Endothelial cell (in vitro differentiated cells): ENCODE results near the gene SYCE3. TPM values are rescaled to one million over a fixed set of nuclear protein-coding genes. Genes with fewer than 3 reads are reported as not detected.

Experiments
- DNase-seq: peaks from one replicate; pipeline ENCODE4 v3.0.0; 2021; ENCODE audit warnings: low spot score
- H3K27ac Mint-ChIP-seq: one replicate; pipeline ENCODE4 v1.8.0; 2021; ENCODE audit warnings: mixed read lengths, inconsistent platforms; ENCODE audit not compliant: unreplicated experiment
- H3K27me3 Mint-ChIP-seq: one replicate; pipeline ENCODE4 v1.8.0; 2021; ENCODE audit warnings: mild to moderate bottlenecking, moderate library complexity, mixed read lengths, inconsistent platforms; ENCODE audit not compliant: unreplicated experiment
- H3K36me3 Mint-ChIP-seq: one replicate; pipeline ENCODE4 v1.8.0; 2021; ENCODE audit warnings: mild to moderate bottlenecking, low read depth, mixed read lengths, inconsistent platforms; ENCODE audit not compliant: unreplicated experiment
- H3K4me1 Mint-ChIP-seq: one replicate; pipeline ENCODE4 v1.8.0; 2021; ENCODE audit warnings: mild to moderate bottlenecking, mixed read lengths, inconsistent platforms; ENCODE audit not compliant: unreplicated experiment
- H3K4me3 Mint-ChIP-seq: one replicate; pipeline ENCODE4 v1.8.0; 2021; ENCODE audit warnings: mild to moderate bottlenecking, mixed read lengths, inconsistent platforms; ENCODE audit not compliant: unreplicated experiment
- H3K9me3 Mint-ChIP-seq: one replicate; pipeline ENCODE4 v1.8.0; 2021; ENCODE audit warnings: mixed read lengths, inconsistent platforms; ENCODE audit not compliant: unreplicated experiment
- CTCF ChIP-seq: fragments of 200-600 bp; sonication (generic); IDR thresholded peaks from one replicate; pipeline ENCODE4 v1.5.0; 2021; ENCODE audit warnings: antibody characterized with exemption; ENCODE audit not compliant: unreplicated experiment
- total RNA-seq: library from RNA; stranded (reverse); fragmentation: NEBNext Ultra II Directional; extraction: Animal tissue kit (Norgen Biotek cat#: 25700); gene quantifications from one replicate; pipeline ENCODE4 v1.2.1, GENCODE V29; 2021; ENCODE audit not compliant: unreplicated experiment

SYCE3 gene
- total RNA-seq, 1 donor from 2014 or later = not detected

- H3K36me3 Mint-ChIP-seq = peaks cover 29% of the 10 kb centered on the region
- H3K27ac Mint-ChIP-seq = no peak overlapping the region
- no peak for DNase-seq
- H3K4me3 Mint-ChIP-seq = no peak overlapping the region
- peaks cover 20% of the 10 kb centered on the region for H3K27me3 Mint-ChIP-seq
- no peak for TF ChIP-seq CTCF
- H3K9me3 Mint-ChIP-seq = no peaks in the 10 kb centered on the region
- H3K4me1 Mint-ChIP-seq = no peaks in the 10 kb centered on the region
These were observed 7.3 kb upstream of the SYCE3 start for GRCh38 chr22:50569896-50570535.

GRCh38 chr22:50569041-50569459 lies 6.3 kb upstream of the SYCE3 start:
- no peaks in the 10 kb centered on the region for H3K4me1 Mint-ChIP-seq
- H3K27me3 Mint-ChIP-seq = peaks cover 24% of the 10 kb centered on the region
- TF ChIP-seq CTCF = no peak
- H3K36me3 Mint-ChIP-seq = peaks cover 29% of the 10 kb centered on the region
- H3K4me3 Mint-ChIP-seq = no peak overlapping the region
- H3K9me3 Mint-ChIP-seq = no peaks in the 10 kb centered on the region
- no peak for DNase-seq
- no peak overlapping the region for H3K27ac Mint-ChIP-seq

- TF ChIP-seq CTCF = no peak
- Mint-ChIP-seq H3K27ac (no peak overlapping the region), H3K36me3 (peaks cover 29% of the 10 kb centered on the region), H3K4me3 (no peak overlapping the region), H3K9me3 (no peaks in the 10 kb centered on the region), H3K4me1 (peaks cover under 1% of the 10 kb centered on the region), H3K27me3 (peaks cover 24% of the 10 kb centered on the region)
- DNase-seq = no peak
These were observed 5.9 kb upstream of the SYCE3 start for GRCh38 chr22:50568626-50569025.

GRCh38 chr22:50567721-50568252 lies 5.1 kb upstream of the SYCE3 start:
- no peak for DNase-seq
- Mint-ChIP-seq H3K36me3 (peaks cover 29% of the 10 kb centered on the region), H3K9me3 (no peaks in the 10 kb centered on the region), H3K27ac (no peak overlapping the region), H3K27me3 (peaks cover 27% of the 10 kb centered on the region), H3K4me1 (peaks cover 6% of the 10 kb centered on the region), H3K4me3 (no peak overlapping the region)
- TF ChIP-seq CTCF = no peak

GRCh38 chr22:50564289-50564688 lies 1.6 kb upstream of the SYCE3 start:
- DNase-seq = no peak
- Mint-ChIP-seq H3K4me1 (peaks cover 10% of the 10 kb centered on the region), H3K4me3 (peak overlapping the region; percentile 7), H3K9me3 (no peaks in the 10 kb centered on the region), H3K27ac (no peak overlapping the region), H3K36me3 (peaks cover 5% of the 10 kb centered on the region), H3K27me3 (peaks cover 33% of the 10 kb centered on the region)
- TF ChIP-seq CTCF = no peak
